GM18861 (cell line): Measurements from ENCODE around the gene GRIN3B.

Experiments used
- ATAC-seq: cut with Tn5 transposase; IDR thresholded peaks from one replicate; pipeline ENCODE4 v1.9.1; 2021; ENCODE audit not compliant: unreplicated experiment

GRIN3B gene

GRCh38 chr19:990119-990571, 10.1 kb upstream of the GRIN3B start:
- no peak for ATAC-seq

- ATAC-seq: no peak
These were observed 9.5 kb upstream of the GRIN3B start for GRCh38 chr19:990746-991145.

- no peak for ATAC-seq
These were observed 8.9 kb upstream of the GRIN3B start for GRCh38 chr19:991174-991931.

- ATAC-seq: no peak
These were observed 8.1 kb upstream of the GRIN3B start for GRCh38 chr19:991932-992669.

- no peak for ATAC-seq
These were observed 7.6 kb upstream of the GRIN3B start for GRCh38 chr19:992670-993055.

DNA sequence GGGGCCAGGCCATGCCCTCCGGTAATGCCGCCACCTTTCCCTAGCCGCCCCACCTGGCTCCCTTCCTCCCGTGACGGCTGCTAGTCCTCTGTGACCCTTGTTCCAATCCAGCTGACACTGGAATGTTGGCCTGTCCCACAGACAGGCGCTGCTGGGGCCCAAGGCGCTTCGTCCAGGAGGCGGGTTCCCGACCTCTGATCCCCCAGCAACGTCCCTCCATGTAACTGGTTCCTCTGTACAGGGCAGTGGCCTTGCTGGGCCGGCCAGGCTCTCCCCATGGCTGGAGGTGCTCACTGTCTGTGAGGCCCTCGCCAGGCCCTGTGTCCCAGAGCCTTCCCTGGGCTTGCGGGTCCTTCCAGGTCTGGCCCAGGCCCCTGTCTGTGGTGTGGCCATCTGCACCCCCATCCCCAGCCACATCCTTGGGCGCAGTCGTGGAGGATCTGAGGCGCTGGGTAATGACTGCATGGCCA, 6.8 kb upstream of the GRIN3B start:
- no peak for ATAC-seq

- ATAC-seq: no peak
These were observed 6.3 kb upstream of the GRIN3B start for GRCh38 chr19:993831-994393.

GRCh38 chr19:994516-994915, 5.7 kb upstream of the GRIN3B start:
- ATAC-seq: no peak

DNA sequence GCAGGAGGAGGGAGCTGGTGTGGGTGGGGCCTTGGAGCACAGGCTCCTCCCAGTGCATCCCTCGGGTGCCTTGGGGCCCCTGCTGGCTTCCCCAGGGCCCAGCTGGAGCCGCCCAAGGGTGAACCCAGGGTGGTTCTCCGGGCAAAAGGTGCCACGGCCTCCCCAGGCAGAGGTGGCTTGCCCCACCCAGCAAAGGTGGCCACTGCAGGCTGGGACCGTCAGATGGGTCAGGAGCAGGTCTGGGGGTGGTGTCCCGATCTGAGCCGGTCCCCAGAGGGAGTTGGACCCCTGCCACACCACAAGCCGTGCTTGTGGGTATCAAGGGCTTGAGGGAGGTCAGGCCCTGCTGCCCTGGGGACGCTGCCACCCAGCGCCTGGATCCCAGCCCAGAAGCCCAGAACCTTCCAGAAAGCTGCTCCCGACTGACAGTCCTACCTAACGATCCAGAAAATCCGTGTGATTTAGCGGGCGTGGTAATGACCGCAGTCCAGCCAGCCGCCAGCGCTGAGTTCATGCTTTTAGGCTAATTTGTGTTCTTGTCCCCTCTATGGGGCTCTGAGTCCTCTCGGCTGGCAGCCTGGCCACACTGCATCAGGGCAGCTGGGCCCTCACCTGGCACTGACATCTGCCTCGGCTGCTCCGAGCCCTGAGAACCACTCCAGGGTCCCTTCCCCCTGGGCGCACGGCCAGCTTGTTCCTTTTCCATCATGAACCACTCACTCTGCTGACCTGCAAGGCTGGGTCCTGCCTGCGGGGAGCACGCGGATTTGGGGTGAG, 5.0 kb upstream of the GRIN3B start:
- ATAC-seq: no peak

DNA sequence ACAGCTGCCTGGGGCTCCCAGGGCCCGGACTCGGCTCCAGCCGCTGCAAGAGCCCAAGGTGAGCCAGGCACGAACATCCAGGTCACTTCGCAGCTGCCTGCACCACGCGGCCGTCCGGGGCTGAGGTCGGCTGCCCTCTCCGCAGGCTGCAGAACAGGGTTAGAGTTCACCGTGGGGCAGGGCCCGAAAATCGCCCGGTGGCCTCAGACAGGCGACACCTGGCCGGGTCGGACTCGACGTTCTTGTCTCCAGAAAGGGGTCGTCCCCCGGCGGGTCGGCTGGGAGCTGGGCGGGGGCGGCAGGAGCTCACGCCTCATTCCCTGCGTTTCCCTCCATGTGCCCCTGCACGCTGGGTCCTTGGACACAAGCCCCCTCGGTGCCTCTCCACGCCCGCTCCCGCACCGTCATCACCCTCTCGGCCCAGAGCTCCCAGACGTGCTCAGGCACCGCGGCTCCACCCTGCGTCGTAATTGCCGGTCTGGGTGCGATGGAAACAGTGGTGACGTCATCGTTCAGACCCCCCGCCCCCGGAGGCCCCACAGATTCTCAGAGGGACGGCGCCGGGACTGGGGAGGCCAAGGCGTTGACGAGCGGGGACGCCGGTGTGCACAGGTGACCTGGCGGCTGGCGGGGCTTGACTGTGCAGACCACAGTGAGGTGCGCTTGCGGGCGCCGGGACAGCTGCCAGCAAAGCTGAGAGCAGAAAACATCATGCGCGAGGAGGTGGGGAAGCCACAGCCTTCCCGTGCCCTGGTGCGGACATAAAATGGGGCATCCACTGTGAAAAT, 4.0 kb upstream of the GRIN3B start:
- no peak for ATAC-seq

DNA sequence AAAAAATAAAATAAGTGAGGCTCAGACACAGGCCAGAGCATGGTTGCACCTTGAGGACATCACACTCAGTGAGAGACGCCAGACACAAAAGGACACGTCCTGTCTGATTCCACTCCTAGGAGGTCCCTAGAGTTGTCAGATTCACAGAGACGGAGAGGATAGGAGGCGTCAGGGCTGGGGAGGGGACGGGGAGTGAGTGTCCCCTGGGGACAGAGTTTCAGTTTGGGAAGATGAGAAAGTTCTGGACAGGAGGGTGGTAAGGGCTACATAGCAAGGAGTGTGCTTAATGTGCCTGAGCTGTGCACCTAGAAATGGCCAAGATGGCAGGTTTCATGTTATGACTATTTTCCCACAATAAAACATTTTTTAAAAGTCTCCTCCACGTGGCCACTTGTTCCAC, 2.2 kb upstream of the GRIN3B start:
- no peak for ATAC-seq

GRCh38 chr19:999379-999719, 870 bp upstream of the GRIN3B start:
- no peak for ATAC-seq

DNA sequence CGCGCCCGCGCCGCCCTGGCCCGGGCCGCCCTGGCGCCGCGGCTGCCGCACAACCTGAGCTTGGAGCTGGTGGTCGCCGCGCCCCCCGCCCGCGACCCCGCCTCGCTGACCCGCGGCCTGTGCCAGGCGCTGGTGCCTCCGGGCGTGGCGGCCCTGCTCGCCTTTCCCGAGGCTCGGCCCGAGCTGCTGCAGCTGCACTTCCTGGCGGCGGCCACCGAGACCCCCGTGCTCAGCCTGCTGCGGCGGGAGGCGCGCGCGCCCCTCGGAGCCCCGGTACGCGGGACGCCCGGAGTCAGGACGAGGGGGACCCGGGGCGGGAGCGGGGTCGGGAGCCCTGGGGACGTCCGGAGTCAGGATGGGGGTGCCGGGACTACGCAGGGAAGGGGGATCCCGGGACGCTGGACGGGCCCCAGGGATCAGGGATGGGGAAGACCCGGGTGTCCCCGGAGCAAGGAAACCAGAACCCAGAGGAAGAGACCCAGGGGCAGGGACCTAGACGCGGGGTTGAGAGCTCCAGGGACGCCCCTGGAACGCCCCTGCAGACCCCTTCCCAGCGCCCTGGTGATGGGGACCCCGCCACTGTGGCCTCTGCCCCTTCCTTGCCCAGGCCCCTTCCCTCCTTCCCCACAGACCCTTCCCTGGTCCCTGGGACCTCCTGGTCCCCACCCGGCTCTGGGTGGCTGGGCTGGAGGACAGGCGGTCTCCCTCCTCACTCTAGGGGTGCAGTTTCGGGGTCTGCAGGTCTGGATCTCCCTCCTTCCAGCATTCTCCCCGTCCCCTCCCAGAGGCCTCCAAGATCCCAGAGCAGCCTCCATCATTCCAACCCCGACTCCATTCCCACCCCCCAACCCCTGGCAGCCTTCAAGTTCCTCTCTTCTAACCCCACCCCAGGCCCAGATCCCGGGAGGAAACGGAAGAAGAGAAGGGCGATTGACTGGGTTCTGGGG, 645 bp downstream of the GRIN3B start:
- no peak for ATAC-seq

- no peak for ATAC-seq
These were observed 1.4 kb downstream of the GRIN3B start for GRCh38 chr19:1001538-1002166.

DNA sequence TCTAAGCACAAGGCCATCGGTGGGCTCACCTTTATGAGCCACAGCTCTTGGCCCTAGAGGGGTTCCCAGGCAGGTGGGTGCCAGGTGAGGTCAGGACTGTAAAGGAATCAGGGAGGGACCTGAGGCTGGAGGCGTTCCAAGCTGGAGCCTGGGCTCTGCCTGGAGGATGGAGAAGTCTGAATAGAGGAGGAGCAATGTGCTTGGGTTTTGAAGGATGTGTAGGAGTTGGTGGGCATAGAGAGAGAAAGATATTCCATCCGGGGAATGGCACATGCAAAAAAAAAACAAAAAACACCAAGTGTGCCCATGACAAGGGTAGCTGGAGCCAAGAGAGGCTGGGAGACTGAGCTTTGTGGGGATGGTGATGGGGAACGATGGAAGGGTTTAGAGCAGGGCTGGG, 2.4 kb downstream of the GRIN3B start:
- ATAC-seq: no peak

- ATAC-seq: no peak
These were observed 3.1 kb downstream of the GRIN3B start for GRCh38 chr19:1003283-1003682.

- no peak for ATAC-seq
These were observed 4.1 kb downstream of the GRIN3B start for GRCh38 chr19:1004204-1004802.

GRCh38 chr19:1004803-1005664, 4.8 kb downstream of the GRIN3B start:
- no peak for ATAC-seq
